Occipital lobe (tissue), 3 donors: ENCODE measurements around the gene MLF1. TPM values are rescaled to one million over a fixed set of nuclear protein-coding genes. Genes with fewer than 3 reads are reported as not detected.

Experiments
- DNase-seq: peaks from one replicate; lab custom pipeline; 2025; lab: John Stamatoyannopoulos, UW
- small RNA-seq: library from RNA; depleted of rRNA; stranded (forward); fragments of <200 nt; gene quantifications from one replicate; pipeline ENCODE3, GENCODE V24; 2014
- total RNA-seq: library from RNA; depleted of rRNA; stranded (reverse); fragments of >200 nt; gene quantifications from one replicate; pipeline ENCODE4 v1.2.3, GENCODE V29; 2014

Gene MLF1
- total RNA-seq, 1 donor from 2014 or later = 30.3 TPM

- DNase-seq = no peak
These were observed 2.7 kb downstream of the MLF1 start for GRCh38 chr3:158573714-158574113.

GRCh38 chr3:158574646-158575045, 3.7 kb downstream of the MLF1 start:
- DNase-seq = no peak

- no peak for DNase-seq
These were observed 19.2 kb downstream of the MLF1 start for GRCh38 chr3:158590223-158590622.

- DNase-seq = no peak
These were observed 29.8 kb downstream of the MLF1 start for GRCh38 chr3:158600787-158601186.

- DNase-seq = no peak
These were observed 31.2 kb downstream of the MLF1 start for GRCh38 chr3:158602227-158602626.

- no peak for DNase-seq
These were observed 47.2 kb downstream of the MLF1 start for GRCh38 chr3:158617982-158618875.

- DNase-seq = no peak
These were observed 54.9 kb downstream of the MLF1 start for GRCh38 chr3:158625881-158626280.

GRCh38 chr3:158631981-158632380, 61.0 kb downstream of the MLF1 start:
- DNase-seq = no peak

- DNase-seq = no peak
These were observed 69.7 kb downstream of the MLF1 start for GRCh38 chr3:158640646-158641045.

- no peak for DNase-seq
These were observed 71.0 kb downstream of the MLF1 start for GRCh38 chr3:158642005-158642404.

- no peak for DNase-seq
These were observed 71.6 kb downstream of the MLF1 start for GRCh38 chr3:158642474-158643210.

GRCh38 chr3:158644345-158644908, 73.4 kb downstream of the MLF1 start, which contains the start of gene GFM1:
Gene GFM1 (plus strand): TSS chr3:158644527. CDS start chr3:158644635, 108 bp downstream.
- peak; percentile 94 for DNase-seq

- DNase-seq = no peak
These were observed 78.8 kb downstream of the MLF1 start for GRCh38 chr3:158649791-158650190.

GRCh38 chr3:158651192-158651591, 80.2 kb downstream of the MLF1 start:
- no peak for DNase-seq

GRCh38 chr3:158652463-158652862, 81.5 kb downstream of the MLF1 start:
- DNase-seq = no peak

Small RNA genes within 50 kb of the gene (small RNA-seq; reads per million reads assigned to genes)
- gene AC025033.1 = not detected

Other genes starting within 250 kb of the MLF1 start
- gene GFM1, start 73.3 kb downstream of the MLF1 start, total RNA-seq = 74.9 TPM
- gene LXN, start 101.5 kb downstream of the MLF1 start, total RNA-seq = 10.5 TPM
- 1.4 TPM for gene RARRES1, start 161.3 kb downstream of the MLF1 start, total RNA-seq
- gene MFSD1, start 230.9 kb downstream of the MLF1 start, total RNA-seq = 49.3 TPM